Measurements from ENCODE around the gene FSIP1. TPM values are rescaled to one million over a fixed set of nuclear protein-coding genes. Genes with fewer than 3 reads are reported as not detected.

Gene FSIP1
- total RNA-seq, 6 donors from 2014 or later = 0.26 to 3.2 (median 0.79) TPM; not detected in 2

DNA sequence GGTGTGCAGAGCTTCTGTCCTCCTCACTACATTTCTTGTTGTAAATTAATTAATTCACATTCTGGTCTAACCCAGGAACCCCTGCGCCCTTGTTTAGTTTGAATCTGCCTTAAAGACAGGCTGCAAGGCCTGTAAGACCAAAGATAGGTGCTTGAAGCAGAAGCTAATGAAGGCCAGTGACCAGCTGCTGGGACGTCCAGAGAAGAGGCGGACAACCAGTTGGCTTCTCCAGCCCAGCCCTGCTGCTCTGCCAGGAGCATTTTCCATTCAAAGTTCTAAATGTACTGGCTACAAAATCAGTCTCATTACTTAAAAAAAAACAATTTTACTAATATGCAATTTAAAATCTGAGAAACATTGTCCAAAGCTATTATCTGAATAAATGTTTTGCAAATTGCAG lies 43.6 kb downstream of the FSIP1 start:
- no peaks in the 10 kb centered on the region for H3K4me1 ChIP-seq
- TF ChIP-seq POLR2A (IDR thresholded peaks at IDR 0.05) = no peak
- no peak for TF ChIP-seq CTCF (IDR thresholded peaks at IDR 0.05)
- TF ChIP-seq EP300 (IDR thresholded peaks at IDR 0.05) = no peak
- TF ChIP-seq POLR2AphosphoS5 (IDR thresholded peaks at IDR 0.05) = no peak
- 89 to 98% methylated on average over 3 of the region's 3 CpGs for WGBS, 2 donors
- H3K27me3 ChIP-seq = no peaks in the 10 kb centered on the region
- H3K9me3 ChIP-seq = no peaks in the 10 kb centered on the region
- no peaks in the 10 kb centered on the region for H3K36me3 ChIP-seq
- H3K4me3 ChIP-seq = no peak overlapping the region
- DNase-seq = no peak
- no peak for ATAC-seq (ENCODE audit: low FRiP score in 2 of 2)
- no peak overlapping the region for H3K27ac ChIP-seq

- 64 to 76% methylated on average over 4 of the region's 4 CpGs for WGBS, 2 donors
- Histone ChIP-seq H3K36me3 (no peaks in the 10 kb centered on the region), H3K4me3 (no peak overlapping the region), H3K27me3 (no peaks in the 10 kb centered on the region), H3K4me1 (no peaks in the 10 kb centered on the region), H3K9me3 (no peaks in the 10 kb centered on the region), H3K27ac (no peak overlapping the region)
- TF ChIP-seq CTCF (IDR thresholded peaks at IDR 0.05) (no peak), POLR2AphosphoS5 (IDR thresholded peaks at IDR 0.05) (no peak), EP300 (IDR thresholded peaks at IDR 0.05) (no peak), POLR2A (IDR thresholded peaks at IDR 0.05) (no peak)
- DNase-seq (no peak), ATAC-seq (ENCODE audit: low FRiP score in 2 of 2) (no peak)
Measured at GRCh38 chr15:39737196-39737550, 45.5 kb downstream of the FSIP1 start.

GRCh38 chr15:39736412-39737195 lies 46.0 kb downstream of the FSIP1 start:
- DNase-seq (no peak), ATAC-seq (ENCODE audit: low FRiP score in 2 of 2) (no peak)
- Histone ChIP-seq H3K9me3 (no peaks in the 10 kb centered on the region), H3K27me3 (no peaks in the 10 kb centered on the region), H3K4me1 (no peaks in the 10 kb centered on the region), H3K4me3 (no peak overlapping the region), H3K36me3 (no peaks in the 10 kb centered on the region), H3K27ac (no peak overlapping the region)
- no peak for TF ChIP-seq POLR2A (IDR thresholded peaks at IDR 0.05)
- no peak for TF ChIP-seq EP300 (IDR thresholded peaks at IDR 0.05)
- no peak for TF ChIP-seq POLR2AphosphoS5 (IDR thresholded peaks at IDR 0.05)
- no peak for TF ChIP-seq CTCF (IDR thresholded peaks at IDR 0.05)
- WGBS, 2 donors = 91% methylated on average over 6 of the region's 6 CpGs

DNA sequence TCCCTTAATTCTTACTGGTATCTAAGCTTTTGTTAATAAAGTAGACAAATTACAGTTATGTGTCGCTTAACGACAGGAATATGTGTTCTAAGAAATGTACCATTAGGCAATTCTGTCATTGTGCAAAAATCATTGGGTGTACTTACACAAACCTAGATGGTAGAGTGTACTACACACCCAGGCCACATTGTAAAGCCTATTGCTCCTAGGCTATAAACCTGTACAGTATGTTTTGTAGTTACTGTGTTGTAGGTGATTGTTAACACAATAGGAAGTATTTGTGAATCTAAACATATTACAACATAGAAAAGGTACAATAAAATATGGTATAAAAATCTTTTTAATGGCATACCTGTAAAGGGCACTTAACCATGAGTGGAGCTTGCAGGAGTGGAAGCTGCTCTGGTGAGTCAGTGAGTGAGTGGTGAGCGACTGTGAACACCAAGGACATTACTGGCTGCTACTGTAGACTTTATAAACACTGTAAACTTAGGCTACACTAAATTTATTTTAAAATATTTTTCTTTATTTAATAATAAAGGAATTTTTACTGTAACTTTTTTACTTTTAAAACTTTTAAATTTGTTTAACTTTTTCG lies 47.4 kb downstream of the FSIP1 start:
- no peak for TF ChIP-seq POLR2AphosphoS5 (IDR thresholded peaks at IDR 0.05)
- no peak for TF ChIP-seq CTCF (IDR thresholded peaks at IDR 0.05)
- TF ChIP-seq EP300 (IDR thresholded peaks at IDR 0.05) = no peak
- TF ChIP-seq POLR2A (IDR thresholded peaks at IDR 0.05) = no peak

More for the DNA sequence above, 47.4 kb downstream of the FSIP1 start:
- Histone ChIP-seq H3K9me3 (no peaks in the 10 kb centered on the region), H3K4me1 (no peaks in the 10 kb centered on the region), H3K27ac (no peak overlapping the region), H3K36me3 (no peaks in the 10 kb centered on the region), H3K27me3 (no peaks in the 10 kb centered on the region), H3K4me3 (no peak overlapping the region)
- 87 to 88% methylated on average over 4 of the region's 4 CpGs for WGBS, 2 donors
- DNase-seq = no peak
- no peak for ATAC-seq (ENCODE audit: low FRiP score in 2 of 2)

All from upper lobe of left lung (tissue), 6 donors.